ENCODE data around the gene SLC6A17. TPM values are rescaled to one million over a fixed set of nuclear protein-coding genes. Genes with fewer than 3 reads are reported as not detected.
A peak's percentile ranks its signal among the peaks of the same experiment; 100 is the strongest.

Gene SLC6A17
- total RNA-seq, 1 donor from 2014 or later: 0.28 TPM

DNA sequence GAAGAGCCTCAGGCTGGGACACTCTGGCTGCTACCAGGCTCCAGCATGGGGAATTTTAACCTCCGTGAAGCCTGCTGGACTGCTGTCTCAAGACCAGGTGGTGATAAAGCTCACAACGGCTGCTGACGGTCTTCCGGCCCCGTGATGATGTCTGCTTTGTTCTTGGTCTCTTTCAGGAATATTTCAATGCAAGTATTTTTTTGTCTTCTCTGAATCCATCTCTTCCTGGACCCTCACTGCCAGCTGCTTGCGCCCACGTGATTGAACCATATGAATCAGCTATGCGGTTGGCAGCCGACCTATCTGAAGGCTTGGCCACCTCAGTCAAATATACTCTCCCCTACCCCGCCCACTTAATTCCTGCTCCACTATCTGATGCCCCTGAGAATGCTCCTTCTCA, 14.6 kb upstream of the SLC6A17 start:
- no peak for ATAC-seq

DNA sequence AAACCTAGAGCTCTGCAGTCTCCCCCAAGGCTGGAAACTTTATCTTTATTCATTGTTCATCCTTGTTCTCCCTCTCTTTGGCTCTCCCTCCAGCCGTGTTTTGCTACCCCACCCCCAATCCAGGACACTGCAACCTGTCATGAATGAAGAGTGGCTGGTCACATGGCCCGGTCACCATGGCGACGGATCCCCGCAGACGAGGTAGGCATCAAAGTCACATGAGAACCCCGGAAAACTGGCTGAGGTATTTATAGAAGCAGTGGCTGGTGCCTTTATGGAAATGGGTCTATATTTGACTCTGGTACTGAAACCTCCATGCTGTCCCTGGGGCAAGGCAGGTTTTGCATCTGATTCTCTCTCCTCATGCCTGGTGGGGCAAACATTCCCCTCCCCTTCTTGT, 13.4 kb upstream of the SLC6A17 start:
- ATAC-seq: no peak

DNA sequence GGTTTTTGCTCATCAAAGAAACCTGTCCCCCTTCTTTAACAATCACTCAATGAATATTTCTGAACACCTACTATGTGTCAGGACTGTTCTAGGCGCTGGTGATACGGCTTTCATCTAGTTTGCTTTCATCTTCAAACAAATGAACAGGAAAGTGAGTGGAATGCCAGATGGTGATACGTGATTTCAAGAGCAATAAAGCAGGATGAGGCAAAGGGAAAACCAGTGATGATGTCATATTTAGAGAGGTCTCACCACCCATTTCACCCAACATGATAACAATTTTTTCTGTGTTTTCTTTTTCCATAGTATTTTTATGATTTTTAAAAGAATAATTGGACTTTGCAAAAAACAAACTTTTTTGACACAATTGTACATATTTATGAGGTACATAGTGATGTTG, 11.3 kb upstream of the SLC6A17 start:
- no peak for ATAC-seq

DNA sequence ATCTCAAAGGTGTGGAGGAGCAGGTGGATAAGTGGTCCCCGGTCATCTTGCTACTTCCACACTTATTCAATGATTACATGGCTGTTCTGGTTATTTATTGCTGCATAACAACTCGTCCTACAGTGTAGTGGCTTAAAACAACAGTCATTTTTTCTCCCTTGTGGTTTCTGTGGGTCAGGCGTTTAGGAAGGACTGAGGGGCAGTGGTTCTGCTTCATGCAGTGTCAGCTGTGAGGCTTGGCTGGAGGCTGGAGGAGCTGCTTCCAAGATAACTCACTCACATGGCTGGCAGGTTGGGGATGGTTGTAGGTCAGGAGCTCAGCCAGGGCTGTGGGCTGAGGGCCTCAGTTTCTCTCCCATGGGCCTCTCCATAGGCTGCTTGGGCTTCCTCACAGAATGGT, 5.9 kb upstream of the SLC6A17 start:
- ATAC-seq: no peak

DNA sequence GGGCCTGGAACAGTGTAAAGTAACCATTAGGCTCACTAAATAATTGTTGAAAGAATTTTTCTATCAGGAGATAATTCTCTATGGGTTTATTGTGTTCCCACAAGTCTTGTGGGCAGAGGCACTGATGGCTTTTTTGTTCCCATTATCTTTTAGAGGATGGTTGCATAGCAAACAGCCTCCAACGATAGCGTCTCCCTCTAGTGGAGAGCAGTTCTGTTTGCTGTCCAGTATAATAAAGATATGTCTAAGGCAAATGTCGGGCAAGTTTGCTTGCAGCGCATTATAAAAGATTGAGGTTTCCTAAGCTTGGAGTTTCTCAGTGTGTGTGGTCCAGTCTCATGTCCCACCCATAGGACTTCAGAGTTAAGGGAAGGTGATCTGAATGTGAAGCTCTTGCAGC, 1.3 kb upstream of the SLC6A17 start:
- ATAC-seq: no peak

DNA sequence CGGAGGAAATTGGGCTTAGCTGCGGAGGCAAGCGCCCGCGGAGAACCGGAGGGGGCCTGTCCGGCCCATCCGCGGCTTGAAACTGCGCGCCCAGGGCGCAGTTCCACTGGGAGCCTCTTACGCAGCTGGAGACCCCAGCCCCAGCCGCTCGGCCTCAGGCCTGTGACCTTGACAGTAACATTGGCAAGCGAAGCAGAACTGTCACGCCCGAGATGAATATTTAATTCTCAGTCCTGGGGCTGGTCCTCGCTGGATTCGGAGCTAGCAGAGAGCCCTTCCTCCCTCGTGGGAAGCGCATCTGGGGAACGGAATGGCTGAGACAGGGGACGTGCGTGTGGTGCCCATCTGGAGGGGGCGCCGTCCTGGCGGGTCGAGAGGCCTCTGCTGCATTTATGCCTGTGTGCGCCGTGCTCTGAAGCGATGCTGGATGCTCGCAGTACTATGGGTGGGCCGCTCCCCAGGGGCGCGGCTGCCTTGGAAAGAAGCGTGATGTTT, 928 bp downstream of the SLC6A17 start:
- ATAC-seq: no peak

DNA sequence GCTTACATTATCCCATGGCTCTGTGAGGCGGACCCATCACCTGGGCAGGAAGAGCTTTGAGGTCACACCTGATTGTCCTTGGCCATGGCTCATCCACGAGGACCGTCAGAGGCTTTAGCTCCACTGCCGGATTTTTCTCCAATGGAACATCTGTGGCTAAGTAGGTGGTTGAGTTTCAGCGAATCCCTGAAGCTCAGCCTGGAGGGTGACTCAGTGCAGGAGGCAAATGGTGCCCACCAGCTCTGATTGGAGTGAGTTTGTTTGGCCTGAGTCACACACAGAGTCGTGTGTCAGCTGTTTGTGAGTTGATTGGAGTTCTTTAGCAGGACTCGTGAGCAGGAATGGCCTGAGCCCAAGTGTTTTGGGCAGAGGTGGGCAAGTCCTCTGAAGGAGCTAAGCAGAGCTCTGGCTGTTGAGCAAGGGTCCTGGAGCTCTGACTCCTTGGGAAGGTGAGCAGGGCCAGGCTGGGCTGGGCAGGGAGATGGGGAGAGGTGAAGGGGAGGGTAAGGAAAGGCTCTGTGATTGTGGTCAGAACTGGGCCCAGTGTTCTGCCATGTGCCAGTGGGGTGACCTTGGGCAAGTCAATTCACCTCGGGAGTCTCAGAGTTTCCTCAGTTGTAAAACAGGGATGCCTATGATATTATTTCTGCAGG, 2.0 kb downstream of the SLC6A17 start:
- ATAC-seq: no peak

DNA sequence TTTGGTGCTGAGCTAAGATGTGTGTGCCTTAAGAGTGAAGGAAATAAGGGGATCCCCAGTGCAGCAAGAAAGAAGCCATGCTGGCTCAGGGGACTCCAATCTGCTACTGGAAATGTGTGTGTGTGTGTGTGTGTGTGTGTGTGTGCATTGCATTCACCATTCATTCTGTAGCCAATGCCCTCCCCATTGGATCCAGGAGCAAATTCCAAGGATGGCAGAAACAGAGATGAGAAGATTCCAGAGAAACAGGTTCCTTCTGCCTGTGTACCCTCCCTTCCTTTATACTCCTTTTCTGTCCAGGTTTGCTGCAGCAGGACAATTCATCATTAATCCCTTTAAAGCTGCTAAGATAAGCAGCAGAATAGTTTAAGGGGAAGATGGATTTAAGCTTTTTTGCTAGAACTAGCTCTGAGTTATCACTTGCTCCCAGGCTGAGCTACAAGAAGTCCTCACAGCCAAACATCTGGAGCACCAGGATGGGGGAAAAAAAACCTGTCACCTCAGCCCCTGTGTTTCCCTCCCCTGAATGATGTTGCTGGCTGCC, 3.2 kb downstream of the SLC6A17 start:
- no peak for ATAC-seq

DNA sequence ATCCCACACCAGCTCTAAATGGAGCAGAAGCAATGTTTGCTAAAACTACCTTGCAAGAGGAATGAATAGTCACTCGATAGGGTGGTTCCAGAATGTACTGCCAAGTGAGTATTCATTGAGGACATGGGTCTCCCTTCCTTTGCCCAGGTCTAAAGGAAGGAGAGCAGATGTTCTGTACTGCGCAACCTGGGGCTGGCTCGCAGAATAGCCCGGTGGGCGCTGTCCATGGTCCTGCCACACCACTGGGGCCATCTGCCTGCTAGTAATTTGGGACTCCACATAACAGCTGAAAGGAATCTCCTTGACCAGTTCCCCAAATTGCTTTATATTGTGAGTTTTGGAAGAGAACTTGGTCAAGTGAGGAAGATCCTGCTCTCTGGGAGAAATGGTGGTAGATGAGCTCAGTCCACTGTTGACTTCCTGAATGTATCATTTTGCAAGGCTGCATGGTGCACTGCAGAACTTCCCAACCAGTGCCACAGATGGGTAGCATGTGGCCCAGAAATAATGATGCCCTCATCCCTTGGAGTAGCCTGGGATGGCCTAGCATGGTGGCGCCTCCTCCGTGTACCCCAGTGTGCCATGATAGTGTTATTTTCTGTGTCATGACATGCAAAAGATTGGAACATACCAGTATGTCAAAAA, 5.7 kb downstream of the SLC6A17 start:
- peak; percentile 71 for ATAC-seq

DNA sequence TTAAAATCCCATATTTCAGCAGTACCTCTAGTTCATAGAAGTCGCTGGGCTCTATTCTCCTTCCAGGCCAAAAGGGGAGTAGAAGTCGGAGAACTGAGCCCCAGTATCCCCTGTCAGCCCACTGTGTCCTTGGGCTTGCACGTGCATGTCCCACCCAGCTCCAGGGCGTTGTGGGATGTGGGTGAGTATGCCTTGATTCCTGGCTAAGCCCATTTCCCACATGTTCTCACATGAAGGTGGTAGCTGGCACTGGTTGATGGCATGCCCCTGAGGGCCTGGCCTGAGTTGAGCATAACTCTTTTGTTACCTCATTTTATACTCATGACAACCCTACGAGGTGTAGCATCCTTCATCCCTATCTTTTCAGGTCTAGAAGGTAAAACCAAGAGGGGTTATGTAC, 8.0 kb downstream of the SLC6A17 start:
- peak; percentile 30 for ATAC-seq

DNA sequence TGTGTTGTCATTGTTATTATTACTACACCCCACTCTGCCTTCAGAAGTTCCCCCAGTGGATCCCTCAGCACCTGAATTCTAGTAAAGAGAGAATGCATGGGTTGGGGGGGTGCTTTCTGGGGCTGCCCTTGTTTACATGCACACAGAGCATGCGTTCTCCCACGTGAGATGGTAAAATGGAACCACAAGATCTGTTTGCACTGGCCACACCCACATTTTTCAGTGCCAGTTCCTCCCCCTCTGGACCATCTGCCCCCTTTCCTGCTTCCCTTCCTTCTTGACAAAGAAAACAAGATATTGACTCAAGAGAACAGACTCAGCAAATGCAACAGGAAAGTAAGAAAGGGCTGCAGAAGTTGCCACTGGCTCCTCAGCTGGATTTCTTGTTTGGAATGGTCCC, 8.9 kb downstream of the SLC6A17 start:
- no peak for ATAC-seq

DNA sequence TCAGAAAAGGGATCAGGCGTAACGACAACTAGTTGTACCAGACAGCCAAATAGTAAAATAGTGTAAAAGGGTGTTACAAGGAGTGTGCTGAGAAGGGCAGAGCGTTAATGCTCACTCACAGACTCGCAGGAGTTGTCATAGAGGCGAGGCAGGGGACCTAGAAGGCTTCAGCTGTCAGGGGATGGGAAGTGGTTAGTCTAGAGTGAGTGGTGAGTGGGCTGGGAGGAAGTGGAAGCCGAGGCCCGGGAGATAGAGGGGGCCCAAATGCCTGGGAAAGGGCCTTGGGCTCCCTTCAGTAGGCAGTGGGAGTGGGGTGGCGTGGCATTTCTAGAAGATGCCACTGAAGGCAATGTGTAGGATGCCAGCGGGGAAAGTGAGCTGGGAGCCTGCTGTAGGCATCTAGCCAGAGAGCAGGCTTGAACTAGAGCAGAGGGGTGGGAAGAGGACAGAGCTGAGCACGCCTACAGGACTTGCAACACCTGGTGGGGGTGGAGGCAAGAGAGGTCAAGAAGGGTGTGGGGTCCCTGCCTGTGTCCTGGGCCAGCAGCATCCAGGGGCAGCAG, 10.3 kb downstream of the SLC6A17 start:
- ATAC-seq: no peak

DNA sequence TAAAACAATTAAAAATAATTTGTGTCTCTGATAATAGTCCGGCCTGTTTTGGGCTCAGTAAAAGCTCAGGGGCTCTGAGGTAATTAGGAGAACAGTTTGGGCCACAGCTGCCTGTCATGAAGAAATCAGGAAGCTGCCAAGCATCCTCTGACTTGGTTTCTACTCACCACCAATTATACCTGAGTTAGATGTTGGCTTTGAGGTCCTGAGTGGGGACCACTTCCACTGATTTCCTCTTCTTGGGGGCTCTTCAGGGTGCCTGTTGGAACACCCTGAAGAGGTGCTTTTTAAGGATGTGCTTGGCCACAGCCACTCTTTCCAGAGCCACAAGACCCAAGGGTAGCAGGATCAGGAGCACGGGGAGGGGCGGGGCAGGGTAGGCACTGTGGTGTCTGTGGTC, 10.9 kb downstream of the SLC6A17 start:
- ATAC-seq: no peak

DNA sequence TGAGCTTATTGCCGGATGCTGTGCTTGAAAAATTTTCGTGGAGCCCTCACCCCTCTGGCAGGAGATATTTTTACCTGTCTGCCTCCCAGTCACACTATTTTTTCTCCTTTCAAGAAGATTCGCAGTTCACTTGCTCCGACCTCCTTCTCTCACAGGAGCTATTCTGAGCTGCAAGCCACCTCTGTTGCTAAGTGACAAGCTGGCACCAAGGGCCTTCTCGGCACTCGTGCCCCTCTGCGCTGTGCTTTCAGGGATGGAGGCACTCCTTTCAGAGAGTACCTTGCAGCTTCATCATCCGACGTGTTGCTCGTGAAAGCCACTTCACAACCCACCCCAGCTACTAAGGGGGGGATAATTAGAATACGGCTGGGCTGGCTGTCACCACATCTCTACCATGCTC, 11.6 kb downstream of the SLC6A17 start:
- no peak for ATAC-seq

DNA sequence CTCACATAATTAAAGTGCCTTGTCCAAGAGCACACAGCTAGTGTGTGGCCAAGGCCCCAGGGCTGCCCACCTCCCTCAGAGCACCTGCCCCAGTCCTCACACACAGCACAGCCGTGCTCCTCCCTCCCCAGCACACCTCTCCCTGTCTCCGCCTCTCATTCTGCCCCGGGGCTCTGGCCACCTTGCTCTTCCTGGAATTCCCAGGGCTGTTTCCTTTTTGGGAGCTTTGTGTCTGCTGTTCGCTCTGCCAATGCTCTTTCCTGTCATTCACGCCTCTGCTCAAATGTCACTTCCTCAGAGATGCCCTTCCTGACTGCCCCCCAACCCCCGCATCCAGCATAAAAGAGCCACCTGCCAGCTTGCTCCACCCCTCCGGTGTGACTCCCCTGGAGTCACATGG, 13.3 kb downstream of the SLC6A17 start:
- ATAC-seq: peak; percentile 31

DNA sequence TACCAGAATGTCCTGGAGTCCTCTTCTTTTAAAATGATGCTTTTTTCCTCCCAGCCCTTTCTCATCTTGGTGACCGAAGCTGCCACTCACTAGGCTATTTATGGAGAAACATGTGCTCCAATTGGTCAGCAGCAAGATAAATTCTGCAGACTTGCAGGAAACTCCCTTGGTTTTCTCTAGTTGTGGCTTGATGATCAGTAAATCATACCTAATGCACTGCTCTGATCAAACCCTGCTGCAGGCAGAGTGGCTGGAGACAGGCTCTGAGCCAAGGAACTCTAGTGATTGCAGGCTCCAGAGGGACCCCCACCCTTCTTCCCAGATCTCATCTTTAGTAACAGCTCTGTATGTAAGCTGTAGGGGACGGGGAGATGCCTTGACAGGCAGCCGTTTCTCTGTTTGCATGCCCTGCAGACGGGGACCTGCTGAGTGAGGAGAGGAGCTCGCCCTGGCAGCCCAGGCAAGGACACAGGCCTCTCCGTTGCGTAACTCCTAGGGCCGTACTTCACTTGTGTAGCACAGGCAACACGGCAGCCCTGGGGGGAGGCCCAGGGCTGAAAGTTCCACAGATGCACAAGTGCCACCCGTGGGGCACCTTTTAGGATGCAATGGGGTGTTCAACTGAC, 14.5 kb downstream of the SLC6A17 start:
- no peak for ATAC-seq

DNA sequence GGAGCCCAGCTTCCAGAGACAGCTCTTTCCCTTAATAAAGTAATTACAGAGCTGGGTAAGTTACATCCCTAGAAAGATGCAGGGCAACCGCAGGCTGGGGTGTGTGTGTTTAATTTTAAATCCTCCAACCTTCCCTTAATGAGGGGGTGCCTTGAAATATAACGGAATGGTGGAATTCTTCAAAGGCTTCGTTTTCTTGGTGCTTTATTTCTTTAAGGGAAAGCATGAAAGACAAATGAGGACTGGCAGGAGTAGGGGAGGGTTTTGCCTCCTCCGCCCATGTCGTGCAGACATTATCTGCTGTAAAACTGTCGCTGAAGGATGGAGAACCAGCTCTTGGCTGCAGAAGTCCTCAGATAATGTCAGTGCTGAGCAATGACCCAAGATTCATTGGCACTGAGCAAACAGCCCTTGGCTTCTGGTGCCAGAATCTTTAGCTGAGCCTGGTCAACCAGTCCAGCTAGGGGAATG, 15.5 kb downstream of the SLC6A17 start:
- no peak for ATAC-seq

DNA sequence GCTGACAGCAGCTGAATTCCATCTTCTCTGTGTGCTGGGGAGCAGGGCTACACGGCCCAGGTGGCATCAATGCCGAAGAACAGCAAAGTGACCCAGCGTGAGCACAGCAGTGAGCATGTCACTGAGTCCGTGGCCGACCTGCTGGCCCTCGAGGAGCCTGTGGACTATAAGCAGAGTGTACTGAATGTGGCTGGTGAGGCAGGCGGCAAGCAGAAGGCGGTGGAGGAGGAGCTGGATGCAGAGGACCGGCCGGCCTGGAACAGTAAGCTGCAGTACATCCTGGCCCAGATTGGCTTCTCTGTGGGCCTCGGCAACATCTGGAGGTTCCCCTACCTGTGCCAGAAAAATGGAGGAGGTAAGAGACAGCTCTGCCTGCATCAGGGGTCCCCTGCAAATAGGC, 16.6 kb downstream of the SLC6A17 start:
- no peak for ATAC-seq

DNA sequence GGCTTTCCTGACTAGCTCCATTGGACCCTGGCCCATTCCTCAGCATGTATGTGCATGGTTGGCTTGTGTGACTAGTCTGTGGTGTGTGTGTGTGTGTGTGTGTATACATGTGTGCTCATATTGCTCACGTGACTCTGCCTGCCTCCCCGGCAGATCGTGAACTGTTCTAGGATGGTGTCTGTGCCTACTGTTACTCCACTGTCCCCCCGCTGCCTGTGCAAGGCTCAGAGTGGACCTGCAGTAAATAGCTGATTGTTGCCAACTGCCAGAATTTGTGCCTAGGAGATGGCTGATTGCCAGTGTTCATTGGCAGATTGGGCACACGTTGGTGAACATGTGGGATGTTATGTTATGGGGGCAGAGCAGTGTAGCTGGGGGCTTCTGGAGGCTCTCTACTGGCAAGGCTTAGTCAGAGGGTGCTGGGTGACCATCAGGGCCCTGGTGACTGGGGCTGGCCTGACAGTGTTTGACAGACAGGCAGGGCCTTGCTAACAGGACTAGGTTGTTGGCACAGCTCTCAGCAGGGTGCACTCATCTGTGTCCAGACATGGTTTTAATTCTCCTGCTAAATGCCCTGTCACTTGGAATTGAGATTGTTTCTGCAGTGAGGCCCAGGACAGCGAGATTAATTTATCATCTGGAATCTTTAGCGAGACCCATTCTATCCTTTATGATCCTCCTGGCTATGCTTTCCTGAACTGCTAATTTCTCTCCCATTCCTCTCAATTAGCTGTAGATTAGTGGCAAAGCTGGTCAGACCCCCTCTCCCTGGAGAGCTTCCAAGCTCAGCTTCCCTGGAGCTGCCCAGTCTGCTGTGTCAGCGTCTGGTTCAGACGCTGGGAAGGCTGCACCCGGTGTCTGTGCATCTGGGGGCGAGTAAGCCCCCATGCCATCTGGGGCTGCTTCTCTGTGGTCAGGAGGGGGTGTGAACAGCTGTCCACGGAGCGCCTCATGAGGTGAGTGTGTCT, 20.8 kb downstream of the SLC6A17 start:
- ATAC-seq: no peak

DNA sequence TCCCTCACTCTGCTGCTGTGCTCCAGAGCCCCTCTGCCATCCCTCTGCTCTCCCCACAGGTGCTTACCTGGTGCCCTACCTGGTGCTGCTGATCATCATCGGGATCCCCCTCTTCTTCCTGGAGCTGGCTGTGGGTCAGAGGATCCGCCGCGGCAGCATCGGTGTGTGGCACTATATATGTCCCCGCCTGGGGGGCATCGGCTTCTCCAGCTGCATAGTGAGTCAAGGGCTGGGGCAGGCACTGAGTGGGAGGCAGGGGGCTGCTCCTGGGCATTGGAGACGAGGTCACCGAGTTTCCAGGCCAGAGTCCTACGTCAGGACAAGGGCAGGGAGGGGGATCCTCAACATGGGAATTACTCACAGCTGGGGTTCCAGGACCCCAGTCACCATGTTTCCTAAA, 21.7 kb downstream of the SLC6A17 start:
- ATAC-seq: no peak

DNA sequence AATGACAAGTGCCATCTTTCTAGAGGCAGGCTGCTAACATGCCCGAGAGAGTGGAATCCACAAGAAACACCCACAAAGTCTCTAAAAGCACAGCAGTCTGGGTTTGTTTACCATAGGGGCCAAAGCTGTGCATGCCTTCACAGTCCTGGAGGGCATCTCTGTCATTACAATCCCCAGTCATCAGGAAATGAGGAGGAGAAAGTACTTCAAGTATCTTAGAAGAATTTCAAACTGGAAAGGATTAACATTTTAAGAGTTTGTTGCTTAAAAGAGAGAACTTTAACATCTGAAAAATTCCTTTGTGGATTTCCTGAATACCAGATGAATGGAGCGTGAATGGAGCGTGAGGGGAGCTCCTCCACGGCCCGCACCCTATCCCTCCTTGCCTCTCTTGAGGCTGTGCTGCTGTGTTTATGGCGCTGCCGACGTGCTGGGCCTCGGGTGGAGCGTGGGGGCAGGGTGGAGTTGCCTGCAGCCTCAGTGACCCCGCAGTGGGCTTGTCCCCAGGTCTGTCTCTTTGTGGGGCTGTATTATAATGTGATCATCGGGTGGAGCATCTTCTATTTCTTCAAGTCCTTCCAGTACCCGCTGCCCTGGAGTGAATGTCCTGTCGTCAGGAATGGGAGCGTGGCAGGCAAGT, 23.3 kb downstream of the SLC6A17 start:
- ATAC-seq: no peak

DNA sequence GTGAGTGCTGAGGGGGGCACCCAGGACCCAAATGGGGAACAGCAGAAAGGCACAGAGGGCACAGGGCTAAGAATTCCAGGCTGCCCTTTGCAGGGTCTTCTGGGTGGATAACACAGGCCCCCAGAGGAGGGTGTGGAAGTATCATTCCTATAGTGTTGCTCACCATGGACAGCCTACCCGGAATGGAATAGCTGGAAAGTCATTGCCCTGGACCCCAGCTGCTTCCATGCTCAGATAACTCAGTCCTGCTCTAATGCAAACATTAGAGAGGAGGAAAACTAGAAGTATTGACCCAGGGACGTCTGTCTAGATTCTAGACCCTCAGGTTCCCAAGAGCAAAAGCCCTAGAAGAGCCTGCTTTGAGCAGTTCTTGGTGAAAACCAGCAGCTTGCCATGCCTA, 24.7 kb downstream of the SLC6A17 start:
- ATAC-seq: no peak

Measured in esophagus mucosa (tissue), 1 donor.